ENCODE measurements around the gene ZBTB7C. TPM values are rescaled to one million over a fixed set of nuclear protein-coding genes. Genes with fewer than 3 reads are reported as not detected.

ZBTB7C gene
- total and polyA plus RNA-seq, 4 experiments from 2014 or later: 0.23 TPM; not detected in 3

DNA sequence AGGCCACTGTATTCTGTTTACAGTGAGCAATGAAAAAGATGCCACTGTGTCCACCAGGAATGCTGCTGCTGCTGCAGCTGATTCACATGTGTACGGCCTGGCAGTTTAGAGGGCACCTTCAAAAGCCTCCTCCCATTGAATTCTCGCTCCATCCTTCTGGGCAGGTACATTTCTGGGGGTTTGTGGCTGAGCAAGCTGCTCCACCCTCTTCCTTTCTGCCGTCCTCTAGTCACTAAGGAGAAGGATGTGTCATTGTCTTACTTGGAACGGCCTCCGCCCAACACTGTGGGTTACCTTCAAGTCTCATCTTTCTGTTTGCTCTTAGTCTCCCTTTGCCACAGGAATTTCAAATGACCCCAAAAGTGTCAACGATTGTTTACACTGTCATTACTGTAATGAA lies 182.0 kb downstream of the ZBTB7C start:
- no peak overlapping the region for H3K4me3 ChIP-seq (ENCODE audit: low read length in 2 of 2)
- ChIA-PET POLR2A (ENCODE audit: partially characterized antibody) (no interaction called here), CTCF (ENCODE audit: partially characterized antibody) (no interaction called here)
- Mint-ChIP-seq H3K27me3 (no peaks in the 10 kb centered on the region), H3K36me3 (no peaks in the 10 kb centered on the region), H3K27ac (peak overlapping the region in 4 of 7 donors; percentile 6 to 88 (median 54)), H3K4me3 (peak overlapping the region in 6 of 8 donors; percentile 18 to 67 (median 54)), H3K4me1 (peaks cover 8 to 23% (median 14%) of the 10 kb centered on the region in 4 donors), H3K9me3 (peaks cover 0 to 1% (median 0%) of the 10 kb centered on the region in 8 donors)
- intact Hi-C loops (cut with micrococcal nuclease): no loop called here
- DNase-seq: peak in 1 of 5 donors; percentile 37
- H3K27ac ChIP-seq (ENCODE audit: low read depth, low read length): no peak overlapping the region
- H3K4me1 ChIP-seq (ENCODE audit: insufficient read depth, low read length): peaks cover 28% of the 10 kb centered on the region
- H3K36me3 ChIP-seq (ENCODE audit: insufficient read depth, low read length): no peaks in the 10 kb centered on the region
- H3K9me3 ChIP-seq (ENCODE audit: control insufficient read depth in 1 of 2, low read length in 2 of 2): no peaks in the 10 kb centered on the region
- no peaks in the 10 kb centered on the region for H3K27me3 ChIP-seq (ENCODE audit: insufficient read depth, low read length)

DNA sequence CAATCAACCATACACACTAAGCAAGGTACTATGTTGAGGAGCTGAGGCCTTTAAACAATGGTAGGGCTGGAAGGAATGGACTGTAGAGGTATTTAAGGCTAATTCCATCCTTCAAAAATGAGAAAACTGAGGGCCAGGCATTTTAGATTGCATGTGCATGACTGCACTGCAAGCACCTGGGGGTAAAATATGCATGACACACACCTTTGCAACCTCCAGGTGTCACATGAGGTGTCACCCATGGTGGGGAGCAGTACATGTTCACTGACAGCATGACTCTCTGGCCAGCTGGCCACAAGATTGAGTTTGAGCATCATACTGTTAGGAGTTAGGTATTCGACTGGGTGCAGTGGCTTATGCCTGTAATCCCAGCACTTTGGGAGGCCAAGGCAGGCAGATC lies 182.8 kb downstream of the ZBTB7C start:
- POLR2A ChIA-PET (ENCODE audit: partially characterized antibody): no interaction called here
- H3K27me3 Mint-ChIP-seq: no peaks in the 10 kb centered on the region
- peaks cover 0 to 1% (median 0%) of the 10 kb centered on the region in 8 donors for H3K9me3 Mint-ChIP-seq
- H3K27ac ChIP-seq (ENCODE audit: low read depth, low read length): no peak overlapping the region
- H3K4me3 ChIP-seq (ENCODE audit: low read length in 2 of 2): no peak overlapping the region
- H3K27me3 ChIP-seq (ENCODE audit: insufficient read depth, low read length): no peaks in the 10 kb centered on the region
- H3K27ac Mint-ChIP-seq: no peak overlapping the region
- no peaks in the 10 kb centered on the region for H3K9me3 ChIP-seq (ENCODE audit: control insufficient read depth in 1 of 2, low read length in 2 of 2)
- H3K4me1 ChIP-seq (ENCODE audit: insufficient read depth, low read length): peaks cover 33% of the 10 kb centered on the region
- H3K36me3 ChIP-seq (ENCODE audit: insufficient read depth, low read length): no peaks in the 10 kb centered on the region
- no peaks in the 10 kb centered on the region for H3K36me3 Mint-ChIP-seq
- CTCF ChIA-PET (ENCODE audit: partially characterized antibody): interaction anchor here (1.1 kb wide), 1 partner anchor 12 kb away, joined by 3 read pairs; no protein-coding TSS in a partner anchor
- intact Hi-C loops (cut with micrococcal nuclease): no loop called here
- peaks cover 8 to 23% (median 14%) of the 10 kb centered on the region in 4 donors for H3K4me1 Mint-ChIP-seq
- DNase-seq: no peak
- no peak overlapping the region for H3K4me3 Mint-ChIP-seq

DNA sequence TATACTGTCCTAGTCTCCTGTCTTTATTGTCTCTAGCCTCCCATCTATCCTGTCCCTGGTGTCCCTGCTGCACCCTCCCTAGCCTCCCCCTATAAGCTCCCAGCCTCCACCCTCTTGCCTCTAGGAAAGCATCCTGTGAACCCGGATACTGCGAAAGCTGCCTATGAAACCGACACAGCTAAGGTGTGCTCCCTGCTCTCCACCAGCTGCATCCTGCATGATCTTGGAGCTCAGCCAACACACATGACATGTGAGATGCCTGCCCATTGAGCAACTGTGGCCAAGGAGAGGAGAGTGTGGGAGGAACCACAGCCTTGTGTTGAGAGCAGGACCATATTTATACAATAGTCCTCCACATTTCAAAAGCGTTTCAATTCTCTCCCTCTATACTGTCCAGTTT lies 187.1 kb downstream of the ZBTB7C start:
- Histone ChIP-seq H3K4me3 (ENCODE audit: low read length in 2 of 2) (no peak overlapping the region), H3K27me3 (ENCODE audit: insufficient read depth, low read length) (no peaks in the 10 kb centered on the region), H3K4me1 (ENCODE audit: insufficient read depth, low read length) (peaks cover 13% of the 10 kb centered on the region), H3K36me3 (ENCODE audit: insufficient read depth, low read length) (no peaks in the 10 kb centered on the region), H3K27ac (ENCODE audit: low read depth, low read length) (no peak overlapping the region), H3K9me3 (ENCODE audit: control insufficient read depth in 1 of 2, low read length in 2 of 2) (no peaks in the 10 kb centered on the region)
- Mint-ChIP-seq H3K4me1 (peaks cover 0 to 2% (median under 1%) of the 10 kb centered on the region in 4 donors), H3K27me3 (peaks cover 0 to 1% of the 10 kb centered on the region in 2 donors), H3K36me3 (no peaks in the 10 kb centered on the region), H3K4me3 (no peak overlapping the region), H3K9me3 (no peaks in the 10 kb centered on the region), H3K27ac (no peak overlapping the region)
- intact Hi-C loops (cut with micrococcal nuclease): no loop called here
- peak in 4 of 5 donors; percentile 9 to 61 (median 44) for DNase-seq
- POLR2A ChIA-PET (ENCODE audit: partially characterized antibody): no interaction called here
- CTCF ChIA-PET (ENCODE audit: partially characterized antibody): no interaction called here

DNA sequence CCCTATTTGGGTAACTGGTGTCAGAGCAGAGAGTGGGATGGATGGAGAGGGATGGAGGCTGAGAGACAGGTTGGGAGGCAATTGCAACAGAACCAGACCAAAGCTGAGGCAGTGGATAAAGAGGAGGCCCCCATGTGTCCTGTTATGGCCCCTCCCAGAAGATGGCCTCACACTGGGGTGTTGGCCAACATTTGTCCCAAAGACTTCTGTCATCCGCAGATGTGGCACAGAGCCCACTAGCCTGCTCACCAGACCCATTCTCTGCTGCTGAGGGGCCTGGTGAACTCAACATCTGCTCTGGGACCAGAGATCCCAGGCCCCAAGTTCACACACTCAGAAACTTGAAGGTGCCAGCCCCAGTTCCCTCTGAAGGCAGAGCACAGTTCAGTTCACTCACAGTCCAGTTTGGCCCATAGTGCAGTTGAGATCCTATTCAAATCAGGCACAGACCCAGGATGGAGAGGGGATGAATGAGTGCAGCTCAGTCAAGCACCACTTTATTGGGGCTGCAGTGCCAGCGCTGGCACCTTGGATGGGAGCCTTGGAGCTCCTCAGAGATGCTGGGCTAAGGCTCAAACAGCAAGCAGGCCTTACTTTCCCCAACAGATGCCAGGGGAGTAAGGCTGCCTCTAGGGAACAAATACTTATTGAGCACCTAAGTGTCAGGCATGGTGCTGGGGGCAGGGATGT lies 189.2 kb downstream of the ZBTB7C start:
- no peak for DNase-seq
- ChIA-PET CTCF (ENCODE audit: partially characterized antibody) (no interaction called here), POLR2A (ENCODE audit: partially characterized antibody) (no interaction called here)
- Histone ChIP-seq H3K27ac (ENCODE audit: low read depth, low read length) (no peak overlapping the region), H3K4me3 (ENCODE audit: low read length in 2 of 2) (no peak overlapping the region), H3K27me3 (ENCODE audit: insufficient read depth, low read length) (no peaks in the 10 kb centered on the region), H3K4me1 (ENCODE audit: insufficient read depth, low read length) (peaks cover 13% of the 10 kb centered on the region), H3K36me3 (ENCODE audit: insufficient read depth, low read length) (no peaks in the 10 kb centered on the region), H3K9me3 (ENCODE audit: control insufficient read depth in 1 of 2, low read length in 2 of 2) (no peaks in the 10 kb centered on the region)
- Mint-ChIP-seq H3K9me3 (no peaks in the 10 kb centered on the region), H3K27me3 (peaks cover 0 to 1% of the 10 kb centered on the region in 2 donors), H3K36me3 (no peaks in the 10 kb centered on the region), H3K4me1 (no peaks in the 10 kb centered on the region), H3K27ac (no peak overlapping the region), H3K4me3 (no peak overlapping the region)
- intact Hi-C loops (cut with micrococcal nuclease): no loop called here

DNA sequence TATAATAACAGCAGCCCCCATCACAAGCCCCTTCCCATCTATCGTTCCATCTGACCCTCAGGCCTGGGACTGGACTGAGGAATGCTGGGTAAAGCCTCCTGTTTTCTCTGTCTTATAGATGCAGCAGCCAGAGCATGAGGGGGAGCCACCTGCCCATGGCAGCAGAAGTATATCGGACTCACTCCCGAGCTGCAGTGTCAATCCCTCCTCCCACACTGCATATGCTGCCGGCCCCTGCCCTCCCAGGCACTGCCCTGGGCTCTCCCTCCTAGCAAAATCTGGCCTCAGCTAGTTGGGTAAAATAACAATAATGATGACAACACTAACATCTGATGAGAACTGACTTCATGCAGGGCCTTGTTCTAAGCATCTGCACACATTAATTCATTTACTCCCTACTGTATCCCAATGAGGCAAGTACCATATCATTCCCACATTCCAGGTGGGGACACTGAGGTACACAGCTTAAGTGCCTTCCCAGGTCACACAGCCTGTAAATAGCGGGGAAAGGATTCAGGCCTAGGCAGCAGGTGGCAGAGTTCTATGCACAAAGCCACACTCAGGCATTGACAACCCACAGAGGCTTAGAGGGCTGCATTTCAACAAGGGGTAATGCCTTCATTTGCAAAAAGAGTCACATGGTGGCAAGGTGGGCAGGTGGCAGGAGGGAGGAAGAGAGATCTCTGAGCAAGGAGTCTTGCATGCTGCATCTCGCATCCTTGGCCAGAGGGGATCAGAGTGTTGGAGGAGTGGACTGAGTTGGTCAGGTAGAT lies 190.0 kb downstream of the ZBTB7C start:
- intact Hi-C loops (cut with micrococcal nuclease): no loop called here
- H3K9me3 ChIP-seq (ENCODE audit: control insufficient read depth in 1 of 2, low read length in 2 of 2): no peaks in the 10 kb centered on the region
- Mint-ChIP-seq H3K36me3 (no peaks in the 10 kb centered on the region), H3K9me3 (no peaks in the 10 kb centered on the region), H3K27me3 (peaks cover under 1 to 1% of the 10 kb centered on the region in 2 donors), H3K4me3 (no peak overlapping the region), H3K27ac (peak overlapping the region in 1 of 7 donors; percentile 50), H3K4me1 (no peaks in the 10 kb centered on the region)
- no peaks in the 10 kb centered on the region for H3K36me3 ChIP-seq (ENCODE audit: insufficient read depth, low read length)
- no peak for DNase-seq
- ChIA-PET CTCF (ENCODE audit: partially characterized antibody) (no interaction called here), POLR2A (ENCODE audit: partially characterized antibody) (no interaction called here)
- H3K4me1 ChIP-seq (ENCODE audit: insufficient read depth, low read length): peaks cover 13% of the 10 kb centered on the region
- H3K27me3 ChIP-seq (ENCODE audit: insufficient read depth, low read length): no peaks in the 10 kb centered on the region
- H3K27ac ChIP-seq (ENCODE audit: low read depth, low read length): no peak overlapping the region
- H3K4me3 ChIP-seq (ENCODE audit: low read length in 2 of 2): no peak overlapping the region

DNA sequence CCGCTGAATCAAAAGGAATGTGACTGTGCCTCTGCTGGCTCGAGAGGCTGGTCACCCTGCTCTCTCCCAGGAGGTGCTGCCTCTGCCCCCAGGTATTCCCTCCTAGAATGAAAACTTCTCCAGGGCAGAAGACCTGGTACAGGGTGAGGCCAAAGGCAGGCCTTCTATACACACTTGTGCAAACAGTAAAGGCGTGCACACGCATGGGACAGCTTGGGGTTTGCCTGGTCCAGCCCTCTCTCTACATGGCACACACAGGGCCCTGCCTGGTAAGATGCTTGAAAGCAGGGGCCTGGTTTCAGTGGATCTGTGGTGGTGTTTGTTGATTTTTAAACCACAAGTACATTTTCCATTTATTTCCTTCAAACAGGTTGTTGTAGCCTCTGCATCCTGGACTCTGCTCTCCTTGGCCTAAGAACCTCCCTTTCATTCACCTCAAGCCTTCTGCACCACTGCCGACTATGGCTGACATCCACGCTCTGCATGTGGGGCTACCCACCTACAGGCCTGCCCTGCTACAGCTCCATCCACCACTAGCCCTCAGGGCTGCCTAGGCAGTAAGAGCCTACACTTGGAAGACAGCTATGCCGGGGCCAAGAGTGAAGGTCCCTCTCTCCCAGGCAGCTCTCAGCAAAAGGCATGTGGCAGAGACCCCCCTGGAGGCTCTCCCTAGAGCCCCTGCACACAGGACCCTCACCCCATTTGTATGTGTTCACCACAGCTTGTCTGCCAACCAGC lies 190.7 kb downstream of the ZBTB7C start:
- peak overlapping the region in 1 of 7 donors; percentile 83 for H3K27ac Mint-ChIP-seq
- Histone ChIP-seq H3K4me1 (ENCODE audit: insufficient read depth, low read length) (peaks cover 13% of the 10 kb centered on the region), H3K36me3 (ENCODE audit: insufficient read depth, low read length) (no peaks in the 10 kb centered on the region), H3K9me3 (ENCODE audit: control insufficient read depth in 1 of 2, low read length in 2 of 2) (no peaks in the 10 kb centered on the region), H3K27me3 (ENCODE audit: insufficient read depth, low read length) (no peaks in the 10 kb centered on the region), H3K4me3 (ENCODE audit: low read length in 2 of 2) (no peak overlapping the region), H3K27ac (ENCODE audit: low read depth, low read length) (no peak overlapping the region)
- no peaks in the 10 kb centered on the region for H3K4me1 Mint-ChIP-seq
- no peaks in the 10 kb centered on the region for H3K36me3 Mint-ChIP-seq
- H3K9me3 Mint-ChIP-seq: no peaks in the 10 kb centered on the region
- H3K27me3 Mint-ChIP-seq: peaks cover 1 to 3% of the 10 kb centered on the region in 2 donors
- intact Hi-C loops (cut with micrococcal nuclease): no loop called here
- no peak for DNase-seq
- no peak overlapping the region for H3K4me3 Mint-ChIP-seq
- CTCF ChIA-PET (ENCODE audit: partially characterized antibody): no interaction called here
- POLR2A ChIA-PET (ENCODE audit: partially characterized antibody): no interaction called here

Measured in CD4-positive, alpha-beta memory T cell (primary cell).